ENCODE data around the gene ZNF738.
"Not testable (repeated sequence)": the region's sequence is repeated elsewhere in the genome, so short reads cannot be mapped to it uniquely, and the experiment has no call there.

ZNF738 gene

GRCh38 chr19:21358768-21359451, at the start of gene ZNF738:
Gene ZNF738 (plus strand): TSS chr19:21359000. CDS start chr19:21359141, 141 bp downstream.
- Histone ChIP-seq H3K9me3 (ENCODE audit: control insufficient read depth in 2 of 2, low read length in 2 of 2) (peaks cover 0 to 2% of the 10 kb centered on the region in 2 donors), H3K9ac (ENCODE audit: low read depth in 1 of 2, low read length in 2 of 2) (peak within 1 kb of the TSS; percentile 86 to 91), H3K4me1 (ENCODE audit: control insufficient read depth in 2 of 2, insufficient read depth in 2 of 2, low read length in 2 of 2) (no peaks in the 10 kb centered on the region), H3K36me3 (ENCODE audit: control insufficient read depth in 2 of 2, insufficient read depth in 2 of 2, low read length in 2 of 2) (peaks cover 5 to 7% of the 10 kb centered on the region in 2 donors), H3K4me3 (ENCODE audit: low read length in 2 of 2) (peak within 1 kb of the TSS; percentile 93 to 95), H3K27me3 (ENCODE audit: control insufficient read depth in 2 of 2, insufficient read depth in 2 of 2, low read length in 2 of 2) (no peaks in the 10 kb centered on the region), H3K27ac (ENCODE audit: low read depth in 2 of 2, low read length in 2 of 2) (peak within 1 kb of the TSS; percentile 79 to 81)

DNA sequence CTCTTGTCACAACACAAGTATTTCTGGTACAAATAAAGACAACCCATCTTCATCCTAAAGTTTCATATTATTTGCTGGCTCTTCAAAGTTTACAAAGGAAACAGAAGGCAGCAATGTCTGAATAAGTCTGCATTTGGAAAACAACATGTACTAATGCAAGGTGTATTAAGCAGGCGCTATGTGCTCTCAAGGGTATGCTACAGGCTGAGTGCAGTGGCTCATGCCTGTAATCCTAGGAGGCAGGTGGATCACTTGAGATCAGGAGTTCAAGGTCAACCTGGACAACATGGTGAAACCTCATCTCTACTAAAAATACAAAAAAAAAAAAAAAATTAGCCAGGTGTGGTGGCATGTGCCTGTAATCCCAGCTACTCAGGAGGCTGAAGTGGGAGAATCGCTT, 46.0 kb upstream of the ZNF738 start:
- not testable (repeated sequence) for H3K4me1 ChIP-seq (ENCODE audit: control insufficient read depth in 2 of 2, insufficient read depth in 2 of 2, low read length in 2 of 2); H3K9me3 ChIP-seq (ENCODE audit: control insufficient read depth in 2 of 2, low read length in 2 of 2); H3K9ac ChIP-seq (ENCODE audit: low read depth in 1 of 2, low read length in 2 of 2); H3K27ac ChIP-seq (ENCODE audit: low read depth in 2 of 2, low read length in 2 of 2); H3K27me3 ChIP-seq (ENCODE audit: control insufficient read depth in 2 of 2, insufficient read depth in 2 of 2, low read length in 2 of 2); H3K4me3 ChIP-seq (ENCODE audit: low read length in 2 of 2)
- H3K36me3 ChIP-seq (ENCODE audit: control insufficient read depth in 2 of 2, insufficient read depth in 2 of 2, low read length in 2 of 2): peaks cover 10 to 11% of the 10 kb centered on the region in 2 donors

GRCh38 chr19:21314676-21315075, 44.1 kb upstream of the ZNF738 start:
- Histone ChIP-seq H3K27me3 (ENCODE audit: control insufficient read depth in 2 of 2, insufficient read depth in 2 of 2, low read length in 2 of 2) (no peaks in the 10 kb centered on the region), H3K4me3 (ENCODE audit: low read length in 2 of 2) (no peak overlapping the region), H3K9ac (ENCODE audit: low read depth in 1 of 2, low read length in 2 of 2) (no peak overlapping the region), H3K4me1 (ENCODE audit: control insufficient read depth in 2 of 2, insufficient read depth in 2 of 2, low read length in 2 of 2) (no peaks in the 10 kb centered on the region), H3K9me3 (ENCODE audit: control insufficient read depth in 2 of 2, low read length in 2 of 2) (peaks cover 3 to 10% of the 10 kb centered on the region in 2 donors), H3K36me3 (ENCODE audit: control insufficient read depth in 2 of 2, insufficient read depth in 2 of 2, low read length in 2 of 2) (peaks cover 11 to 12% of the 10 kb centered on the region in 2 donors), H3K27ac (ENCODE audit: low read depth in 2 of 2, low read length in 2 of 2) (no peak overlapping the region)

- Histone ChIP-seq H3K4me1 (ENCODE audit: control insufficient read depth in 2 of 2, insufficient read depth in 2 of 2, low read length in 2 of 2) (no peaks in the 10 kb centered on the region), H3K27ac (ENCODE audit: low read depth in 2 of 2, low read length in 2 of 2) (no peak overlapping the region), H3K9me3 (ENCODE audit: control insufficient read depth in 2 of 2, low read length in 2 of 2) (peaks cover 3 to 10% of the 10 kb centered on the region in 2 donors), H3K9ac (ENCODE audit: low read depth in 1 of 2, low read length in 2 of 2) (no peak overlapping the region), H3K27me3 (ENCODE audit: control insufficient read depth in 2 of 2, insufficient read depth in 2 of 2, low read length in 2 of 2) (no peaks in the 10 kb centered on the region), H3K36me3 (ENCODE audit: control insufficient read depth in 2 of 2, insufficient read depth in 2 of 2, low read length in 2 of 2) (peaks cover 6 to 12% of the 10 kb centered on the region in 2 donors), H3K4me3 (ENCODE audit: low read length in 2 of 2) (no peak overlapping the region)
These were observed 41.0 kb upstream of the ZNF738 start for GRCh38 chr19:21317821-21318220.

DNA sequence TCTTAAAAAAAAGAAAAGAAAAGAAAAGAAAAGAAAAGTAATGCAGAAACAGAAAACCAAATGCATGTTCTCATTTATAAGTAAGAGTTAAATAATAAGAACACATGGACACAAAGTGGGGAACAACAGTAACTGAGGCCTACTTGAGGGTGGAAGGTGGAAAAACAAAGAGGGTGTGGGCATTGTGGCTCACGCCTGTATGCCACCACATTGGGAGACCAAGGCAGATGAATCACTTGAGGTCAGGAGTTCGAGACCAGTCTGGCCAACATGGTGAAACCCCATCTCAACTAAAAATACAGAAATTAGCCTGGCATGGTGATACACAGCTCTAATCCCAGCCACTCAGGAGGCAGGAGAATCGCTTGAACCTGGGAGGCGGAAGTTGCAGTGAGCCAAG, 37.7 kb upstream of the ZNF738 start:
- Histone ChIP-seq H3K27ac (ENCODE audit: low read depth in 2 of 2, low read length in 2 of 2) (no peak overlapping the region), H3K4me3 (ENCODE audit: low read length in 2 of 2) (no peak overlapping the region), H3K36me3 (ENCODE audit: control insufficient read depth in 2 of 2, insufficient read depth in 2 of 2, low read length in 2 of 2) (peaks cover 3 to 8% of the 10 kb centered on the region in 2 donors), H3K9ac (ENCODE audit: low read depth in 1 of 2, low read length in 2 of 2) (no peak overlapping the region), H3K4me1 (ENCODE audit: control insufficient read depth in 2 of 2, insufficient read depth in 2 of 2, low read length in 2 of 2) (no peaks in the 10 kb centered on the region), H3K27me3 (ENCODE audit: control insufficient read depth in 2 of 2, insufficient read depth in 2 of 2, low read length in 2 of 2) (no peaks in the 10 kb centered on the region), H3K9me3 (ENCODE audit: control insufficient read depth in 2 of 2, low read length in 2 of 2) (peaks cover 3 to 12% of the 10 kb centered on the region in 2 donors)

DNA sequence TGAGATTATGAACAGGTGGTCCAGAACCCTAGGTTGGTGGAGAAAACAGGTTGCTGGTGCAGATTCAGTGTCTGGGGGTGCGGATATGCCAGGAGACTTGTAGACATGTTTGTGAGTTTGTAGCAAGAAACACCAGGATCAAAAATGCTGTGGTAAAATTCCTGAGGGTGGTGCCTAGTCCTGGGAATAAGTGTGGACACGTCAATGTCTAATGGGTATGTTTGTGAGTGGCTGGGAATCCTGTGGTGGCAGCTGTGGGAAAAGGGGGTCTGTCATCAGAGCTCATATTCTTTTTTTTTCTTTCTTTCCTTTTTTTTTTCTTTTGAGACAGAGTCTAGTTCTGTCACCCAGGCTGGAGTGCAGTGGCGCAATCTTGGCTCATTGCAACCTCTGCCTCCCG, 36.8 kb upstream of the ZNF738 start:
- Histone ChIP-seq H3K27me3 (ENCODE audit: control insufficient read depth in 2 of 2, insufficient read depth in 2 of 2, low read length in 2 of 2) (no peaks in the 10 kb centered on the region), H3K27ac (ENCODE audit: low read depth in 2 of 2, low read length in 2 of 2) (no peak overlapping the region), H3K9ac (ENCODE audit: low read depth in 1 of 2, low read length in 2 of 2) (no peak overlapping the region), H3K4me3 (ENCODE audit: low read length in 2 of 2) (no peak overlapping the region), H3K36me3 (ENCODE audit: control insufficient read depth in 2 of 2, insufficient read depth in 2 of 2, low read length in 2 of 2) (peaks cover 8 to 11% of the 10 kb centered on the region in 2 donors), H3K4me1 (ENCODE audit: control insufficient read depth in 2 of 2, insufficient read depth in 2 of 2, low read length in 2 of 2) (no peaks in the 10 kb centered on the region), H3K9me3 (ENCODE audit: control insufficient read depth in 2 of 2, low read length in 2 of 2) (peaks cover 3 to 12% of the 10 kb centered on the region in 2 donors)

GRCh38 chr19:21322528-21322927, 36.3 kb upstream of the ZNF738 start:
- Histone ChIP-seq H3K9me3 (ENCODE audit: control insufficient read depth in 2 of 2, low read length in 2 of 2) (peaks cover 3 to 10% of the 10 kb centered on the region in 2 donors), H3K9ac (ENCODE audit: low read depth in 1 of 2, low read length in 2 of 2) (no peak overlapping the region), H3K27me3 (ENCODE audit: control insufficient read depth in 2 of 2, insufficient read depth in 2 of 2, low read length in 2 of 2) (no peaks in the 10 kb centered on the region), H3K4me1 (ENCODE audit: control insufficient read depth in 2 of 2, insufficient read depth in 2 of 2, low read length in 2 of 2) (no peaks in the 10 kb centered on the region), H3K36me3 (ENCODE audit: control insufficient read depth in 2 of 2, insufficient read depth in 2 of 2, low read length in 2 of 2) (peaks cover 6 to 11% of the 10 kb centered on the region in 2 donors), H3K27ac (ENCODE audit: low read depth in 2 of 2, low read length in 2 of 2) (no peak overlapping the region), H3K4me3 (ENCODE audit: low read length in 2 of 2) (no peak overlapping the region)

- H3K4me3 ChIP-seq (ENCODE audit: low read length in 2 of 2): no peak overlapping the region
- no peaks in the 10 kb centered on the region for H3K27me3 ChIP-seq (ENCODE audit: control insufficient read depth in 2 of 2, insufficient read depth in 2 of 2, low read length in 2 of 2)
- no peak overlapping the region for H3K9ac ChIP-seq (ENCODE audit: low read depth in 1 of 2, low read length in 2 of 2)
- peaks cover 6 to 9% of the 10 kb centered on the region in 2 donors for H3K36me3 ChIP-seq (ENCODE audit: control insufficient read depth in 2 of 2, insufficient read depth in 2 of 2, low read length in 2 of 2)
- peaks cover under 1 to 7% of the 10 kb centered on the region in 2 donors for H3K9me3 ChIP-seq (ENCODE audit: control insufficient read depth in 2 of 2, low read length in 2 of 2)
- H3K4me1 ChIP-seq (ENCODE audit: control insufficient read depth in 2 of 2, insufficient read depth in 2 of 2, low read length in 2 of 2): no peaks in the 10 kb centered on the region
- no peak overlapping the region for H3K27ac ChIP-seq (ENCODE audit: low read depth in 2 of 2, low read length in 2 of 2)
These were observed 35.8 kb upstream of the ZNF738 start for GRCh38 chr19:21323000-21323399.

GRCh38 chr19:21326169-21326568, 32.6 kb upstream of the ZNF738 start:
- H3K36me3 ChIP-seq (ENCODE audit: control insufficient read depth in 2 of 2, insufficient read depth in 2 of 2, low read length in 2 of 2): peaks cover 3 to 6% of the 10 kb centered on the region in 2 donors
- H3K9ac ChIP-seq (ENCODE audit: low read depth in 1 of 2, low read length in 2 of 2): no peak overlapping the region
- H3K9me3 ChIP-seq (ENCODE audit: control insufficient read depth in 2 of 2, low read length in 2 of 2): peaks cover 0 to 2% of the 10 kb centered on the region in 2 donors
- H3K4me3 ChIP-seq (ENCODE audit: low read length in 2 of 2): no peak overlapping the region
- no peak overlapping the region for H3K27ac ChIP-seq (ENCODE audit: low read depth in 2 of 2, low read length in 2 of 2)
- peaks cover 5 to 6% of the 10 kb centered on the region in 2 donors for H3K4me1 ChIP-seq (ENCODE audit: control insufficient read depth in 2 of 2, insufficient read depth in 2 of 2, low read length in 2 of 2)
- no peaks in the 10 kb centered on the region for H3K27me3 ChIP-seq (ENCODE audit: control insufficient read depth in 2 of 2, insufficient read depth in 2 of 2, low read length in 2 of 2)

GRCh38 chr19:21328406-21328805, 30.4 kb upstream of the ZNF738 start:
- peak overlapping the region; percentile 94 to 99 for H3K4me3 ChIP-seq (ENCODE audit: low read length in 2 of 2)
- no peaks in the 10 kb centered on the region for H3K27me3 ChIP-seq (ENCODE audit: control insufficient read depth in 2 of 2, insufficient read depth in 2 of 2, low read length in 2 of 2)
- no peaks in the 10 kb centered on the region for H3K9me3 ChIP-seq (ENCODE audit: control insufficient read depth in 2 of 2, low read length in 2 of 2)
- peak overlapping the region; percentile 97 for H3K9ac ChIP-seq (ENCODE audit: low read depth in 1 of 2, low read length in 2 of 2)
- peaks cover 5 to 6% of the 10 kb centered on the region in 2 donors for H3K4me1 ChIP-seq (ENCODE audit: control insufficient read depth in 2 of 2, insufficient read depth in 2 of 2, low read length in 2 of 2)
- peak overlapping the region; percentile 94 to 98 for H3K27ac ChIP-seq (ENCODE audit: low read depth in 2 of 2, low read length in 2 of 2)
- H3K36me3 ChIP-seq (ENCODE audit: control insufficient read depth in 2 of 2, insufficient read depth in 2 of 2, low read length in 2 of 2): peaks cover 3 to 6% of the 10 kb centered on the region in 2 donors
